Colonic mucosa (tissue), 4 donors: ENCODE measurements around the gene TET3. TPM values are rescaled to one million over a fixed set of nuclear protein-coding genes. Genes with fewer than 3 reads are reported as not detected.

Experiments used
- DNase-seq: peaks from one replicate; pipeline ENCODE4 v3.0.0-alpha.2; 2020
- H3K27ac ChIP-seq: fragments of 200-600 bp; one replicate; pipeline ENCODE4 v1.8.0; 2021
- H3K27me3 ChIP-seq: fragments of 200-600 bp; one replicate; pipeline ENCODE4 v1.8.0; 2021
- H3K36me3 ChIP-seq: fragments of 200-600 bp; one replicate; pipeline ENCODE4 v1.8.0; 2021
- H3K4me1 ChIP-seq: fragments of 200-600 bp; one replicate; pipeline ENCODE4 v1.8.0; 2021; ENCODE audit warnings: mild to moderate bottlenecking
- H3K4me3 ChIP-seq: fragments of 200-600 bp; one replicate; pipeline ENCODE4 v1.8.0; 2021
- H3K9ac ChIP-seq, 2 donors: one replicate each; pipeline ENCODE4 v1.7.0; 2013; ENCODE audit warnings: control low read depth in 2 of 2, low read depth in 2 of 2, low read length in 2 of 2
- H3K9me3 ChIP-seq: fragments of 200-600 bp; one replicate; pipeline ENCODE4 v1.8.0; 2021
- CTCF ChIP-seq: fragments of 200-600 bp; IDR thresholded peaks from one replicate; pipeline ENCODE4 v1.8.0; 2022; ENCODE audit warnings: antibody characterized with exemption, mild to moderate bottlenecking
- intact Hi-C: fragments of 100-400 bp; cut with DNase I; formaldehyde crosslinking; loops from one replicate; pipeline ENCODE4 v1.14.1; 2022
- total RNA-seq, 2 donors: library from RNA; stranded (reverse); fragmentation: NEBNext Ultra II Directional in 1 of 2; extraction: Animal tissue kit (Norgen Biotek cat#: 25700) in 1 of 2; gene quantifications; one replicate each; pipeline ENCODE4 v1.2.1, GENCODE V29; 2021
- donor health status: healthy.
- donor health status: DM: no; HTN: no; CAD: no.
- donor health status: DM: no; HTN: no; CAD: no.

TET3 gene
- total RNA-seq, 2 donors from 2014 or later, result 17.8 to 22.9 TPM

- H3K36me3 ChIP-seq, result no peaks in the 10 kb centered on the region
- no peaks in the 10 kb centered on the region for H3K9me3 ChIP-seq
- peak overlapping the region in 1 of 2 donors; percentile 92 for H3K9ac ChIP-seq
- TF ChIP-seq CTCF, result no peak
- no peaks in the 10 kb centered on the region for H3K27me3 ChIP-seq
- H3K4me3 ChIP-seq, result no peak overlapping the region
- no peak for DNase-seq
- H3K4me1 ChIP-seq, result peaks cover 17% of the 10 kb centered on the region
- intact Hi-C loops, result loop anchor here (5.0 to 10.0 kb wide), 2 partner anchors 53 to 156 kb away; partner anchors contain the start of genes DGUOK and STAMBP
- H3K27ac ChIP-seq, result no peak overlapping the region
These were observed 4.1 kb upstream of the TET3 start for GRCh38 chr2:73980566-73980965.

GRCh38 chr2:73981081-73982001 is 3.4 kb upstream of the TET3 start:
- intact Hi-C loops, result loop anchor here (5.0 to 10.0 kb wide), 2 partner anchors 54 to 157 kb away; partner anchors contain the start of genes DGUOK and STAMBP
- H3K4me3 ChIP-seq, result peak overlapping the region; percentile 37
- peaks cover 22% of the 10 kb centered on the region for H3K4me1 ChIP-seq
- no peaks in the 10 kb centered on the region for H3K27me3 ChIP-seq
- H3K9me3 ChIP-seq, result no peaks in the 10 kb centered on the region
- peak overlapping the region; percentile 63 to 92 for H3K9ac ChIP-seq
- no peak for TF ChIP-seq CTCF
- DNase-seq, result peak; percentile 65
- H3K27ac ChIP-seq, result peak overlapping the region; percentile 97
- H3K36me3 ChIP-seq, result no peaks in the 10 kb centered on the region

- TF ChIP-seq CTCF, result no peak
- Histone ChIP-seq H3K9ac (peak overlapping the region; percentile 16 to 92), H3K27me3 (no peaks in the 10 kb centered on the region), H3K4me1 (peaks cover 25% of the 10 kb centered on the region), H3K9me3 (no peaks in the 10 kb centered on the region), H3K4me3 (no peak overlapping the region), H3K36me3 (no peaks in the 10 kb centered on the region), H3K27ac (peak overlapping the region; percentile 97)
- intact Hi-C loops, result loop anchor here (5.0 to 10.0 kb wide), 2 partner anchors 55 to 157 kb away; partner anchors contain the start of genes DGUOK and STAMBP
- DNase-seq, result peak; percentile 63
These were observed 2.5 kb upstream of the TET3 start for GRCh38 chr2:73982140-73982617.

- peak overlapping the region; percentile 90 to 92 for H3K9ac ChIP-seq
- DNase-seq, result peak; percentile 98
- intact Hi-C loops, result loop anchor here (5.0 to 10.0 kb wide), 2 partner anchors 56 to 159 kb away; partner anchors contain the start of genes DGUOK and STAMBP
These were observed 1.1 kb upstream of the TET3 start for GRCh38 chr2:73983322-73984202.

More at GRCh38 chr2:73983322-73984202, 1.1 kb upstream of the TET3 start:
- H3K27me3 ChIP-seq, result no peaks in the 10 kb centered on the region
- no peaks in the 10 kb centered on the region for H3K36me3 ChIP-seq
- peak overlapping the region; percentile 97 for H3K27ac ChIP-seq
- peak overlapping the region; percentile 47 for H3K4me3 ChIP-seq
- peaks cover 34% of the 10 kb centered on the region for H3K4me1 ChIP-seq
- no peaks in the 10 kb centered on the region for H3K9me3 ChIP-seq
- no peak for TF ChIP-seq CTCF
